ENCODE measurements around the gene OTUD5. TPM values are rescaled to one million over a fixed set of nuclear protein-coding genes. Genes with fewer than 3 reads are reported as not detected.

Gene OTUD5
- total RNA-seq, 1 experiment from 2014 or later: 41.4 TPM

- peak overlapping the region; percentile 95 for H3K4me2 ChIP-seq (ENCODE audit: low read length)
- CTCF ChIA-PET: no interaction called here
- no peaks in the 10 kb centered on the region for H4K20me1 ChIP-seq (ENCODE audit: low read length)
- intact Hi-C loops (cut with micrococcal nuclease): loop anchor here (2.0 to 5.0 kb wide), 2 partner anchors 14 to 109 kb away; partner anchors contain the start of genes HDAC6, PQBP1 and TIMM17B
- H3F3A ChIP-seq (ENCODE audit: low read length, unreplicated experiment): no peaks in the 10 kb centered on the region
- H3K36me3 ChIP-seq (ENCODE audit: low read depth, low read length): peaks cover 11% of the 10 kb centered on the region; the same call in 1 of the 2 replicates
- ATAC-seq: no peak
- H3K27ac ChIP-seq (ENCODE audit: low read length): peak overlapping the region; percentile 91
- peak overlapping the region; percentile 93 for H2AFZ ChIP-seq (ENCODE audit: low read length)
- H3K9me2 ChIP-seq (replicated peaks; ENCODE audit: low read length): no peaks in the 10 kb centered on the region
- peak overlapping the region; percentile 94 for H3K9ac ChIP-seq (ENCODE audit: low read length)
- BruUV-seq (replicated peaks): no TSS peak
- POLR2A ChIA-PET (ENCODE audit: unreplicated experiment): interaction anchor here (0.8 kb wide), 1 partner anchor 174 kb away, joined by 5 read pairs; no protein-coding TSS in a partner anchor
- no peaks in the 10 kb centered on the region for H3K27me3 ChIP-seq (ENCODE audit: low read length)
- peaks cover 16% of the 10 kb centered on the region for H3K4me1 ChIP-seq (ENCODE audit: insufficient read depth, low read length)
- TF ChIP-seq EZH2 (IDR thresholded peaks at IDR 0.05; ENCODE audit: low read length, unreplicated experiment) (no peak), CTCF (conservative IDR thresholded peaks at IDR 0.05; ENCODE audit: low read depth, low read length) (no peak), EZH2phosphoT487 (IDR thresholded peaks at IDR 0.05; ENCODE audit: borderline replicate concordance, low read length) (no peak)
- peak overlapping the region; percentile 85 for H3K4me3 ChIP-seq (ENCODE audit: low read length)
- DNase-seq: no peak
- H3K79me2 ChIP-seq (ENCODE audit: low read length): peaks cover 42% of the 10 kb centered on the region
- no peaks in the 10 kb centered on the region for H3K9me3 ChIP-seq (ENCODE audit: low read length)
Measured at GRCh38 chrX:48910926-48911411, 46.4 kb downstream of the OTUD5 start.

GRCh38 chrX:48909703-48910294 is 47.6 kb downstream of the OTUD5 start:
- no TSS peak for BruUV-seq (replicated peaks)
- Histone ChIP-seq H3K4me2 (ENCODE audit: low read length) (peak overlapping the region; percentile 95), H3K9me2 (replicated peaks; ENCODE audit: low read length) (no peaks in the 10 kb centered on the region)

More at GRCh38 chrX:48909703-48910294, 47.6 kb downstream of the OTUD5 start:
- peaks cover 16% of the 10 kb centered on the region for H3K4me1 ChIP-seq (ENCODE audit: insufficient read depth, low read length)
- TF ChIP-seq EZH2 (IDR thresholded peaks at IDR 0.05; ENCODE audit: low read length, unreplicated experiment): no peak
- TF ChIP-seq EZH2phosphoT487 (IDR thresholded peaks at IDR 0.05; ENCODE audit: borderline replicate concordance, low read length): no peak
- no peak for TF ChIP-seq CTCF (conservative IDR thresholded peaks at IDR 0.05; ENCODE audit: low read depth, low read length)
- no peaks in the 10 kb centered on the region for H3K9me3 ChIP-seq (ENCODE audit: low read length)
- intact Hi-C loops (cut with micrococcal nuclease): loop anchor here (2.0 to 5.0 kb wide), 2 partner anchors 13 to 107 kb away; partner anchors contain the start of genes HDAC6, PQBP1 and TIMM17B
- H3K79me2 ChIP-seq (ENCODE audit: low read length): peaks cover 32% of the 10 kb centered on the region
- H3K9ac ChIP-seq (ENCODE audit: low read length): no peak overlapping the region
- ChIA-PET CTCF (no interaction called here), POLR2A (ENCODE audit: unreplicated experiment) (no interaction called here)
- peak overlapping the region; percentile 85; the same call in 1 of the 2 replicates for H3K4me3 ChIP-seq (ENCODE audit: low read length)
- H3K27me3 ChIP-seq (ENCODE audit: low read length): no peaks in the 10 kb centered on the region
- H4K20me1 ChIP-seq (ENCODE audit: low read length): no peaks in the 10 kb centered on the region
- ATAC-seq (no peak), DNase-seq (no peak)
- H3K27ac ChIP-seq (ENCODE audit: low read length): no peak overlapping the region
- no peak overlapping the region for H2AFZ ChIP-seq (ENCODE audit: low read length)
- peaks cover 2% of the 10 kb centered on the region; the same call in 1 of the 2 replicates for H3K36me3 ChIP-seq (ENCODE audit: low read depth, low read length)
- no peaks in the 10 kb centered on the region for H3F3A ChIP-seq (ENCODE audit: low read length, unreplicated experiment)

Data from PC-3 (cell line).